WTC11 (cell line): ENCODE measurements around the gene CD247.

Experiments used
- NFE2L1 ChIP-seq: sonication (generic); formaldehyde crosslinking; IDR thresholded peaks from 2 replicates; pipeline ENCODE4 v1.8.1; 2023; ENCODE audit warnings: missing genetic modification reagents
- SP1 ChIP-seq: sonication (generic); formaldehyde crosslinking; conservative IDR thresholded peaks from 2 replicates; pipeline ENCODE4 v1.8.1; 2022; ENCODE audit warnings: missing genetic modification reagents
- TEAD4 ChIP-seq: sonication (generic); formaldehyde crosslinking; IDR thresholded peaks from 2 replicates; pipeline ENCODE4 v1.8.0; 2022; ENCODE audit warnings: mild to moderate bottlenecking, missing genetic modification reagents
- TF ChIP-seq, protein P1 (sequence below): sonication (generic); formaldehyde crosslinking; IDR thresholded peaks from 2 replicates; pipeline ENCODE4 v1.8.1; 2022; ENCODE audit warnings: missing genetic modification reagents, borderline replicate concordance
- TF ChIP-seq, protein P2 (sequence below): fragments of 200-600 bp; IDR thresholded peaks from 2 replicates; pipeline ENCODE4 v1.8.0; 2022; ENCODE audit warnings: antibody characterized with exemption

- TF ChIP-seq TEAD4, result no peak
- TF ChIP-seq, protein P1, sequence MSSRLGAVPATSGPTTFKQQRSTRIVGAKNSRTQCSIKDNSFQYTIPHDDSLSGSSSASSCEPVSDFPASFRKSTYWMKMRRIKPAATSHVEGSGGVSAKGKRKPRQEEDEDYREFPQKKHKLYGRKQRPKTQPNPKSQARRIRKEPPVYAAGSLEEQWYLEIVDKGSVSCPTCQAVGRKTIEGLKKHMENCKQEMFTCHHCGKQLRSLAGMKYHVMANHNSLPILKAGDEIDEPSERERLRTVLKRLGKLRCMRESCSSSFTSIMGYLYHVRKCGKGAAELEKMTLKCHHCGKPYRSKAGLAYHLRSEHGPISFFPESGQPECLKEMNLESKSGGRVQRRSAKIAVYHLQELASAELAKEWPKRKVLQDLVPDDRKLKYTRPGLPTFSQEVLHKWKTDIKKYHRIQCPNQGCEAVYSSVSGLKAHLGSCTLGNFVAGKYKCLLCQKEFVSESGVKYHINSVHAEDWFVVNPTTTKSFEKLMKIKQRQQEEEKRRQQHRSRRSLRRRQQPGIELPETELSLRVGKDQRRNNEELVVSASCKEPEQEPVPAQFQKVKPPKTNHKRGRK (CRISPR knock-in tag), result no peak
- no peak for TF ChIP-seq NFE2L1 (CRISPR knock-in tag)
- TF ChIP-seq, protein P2, sequence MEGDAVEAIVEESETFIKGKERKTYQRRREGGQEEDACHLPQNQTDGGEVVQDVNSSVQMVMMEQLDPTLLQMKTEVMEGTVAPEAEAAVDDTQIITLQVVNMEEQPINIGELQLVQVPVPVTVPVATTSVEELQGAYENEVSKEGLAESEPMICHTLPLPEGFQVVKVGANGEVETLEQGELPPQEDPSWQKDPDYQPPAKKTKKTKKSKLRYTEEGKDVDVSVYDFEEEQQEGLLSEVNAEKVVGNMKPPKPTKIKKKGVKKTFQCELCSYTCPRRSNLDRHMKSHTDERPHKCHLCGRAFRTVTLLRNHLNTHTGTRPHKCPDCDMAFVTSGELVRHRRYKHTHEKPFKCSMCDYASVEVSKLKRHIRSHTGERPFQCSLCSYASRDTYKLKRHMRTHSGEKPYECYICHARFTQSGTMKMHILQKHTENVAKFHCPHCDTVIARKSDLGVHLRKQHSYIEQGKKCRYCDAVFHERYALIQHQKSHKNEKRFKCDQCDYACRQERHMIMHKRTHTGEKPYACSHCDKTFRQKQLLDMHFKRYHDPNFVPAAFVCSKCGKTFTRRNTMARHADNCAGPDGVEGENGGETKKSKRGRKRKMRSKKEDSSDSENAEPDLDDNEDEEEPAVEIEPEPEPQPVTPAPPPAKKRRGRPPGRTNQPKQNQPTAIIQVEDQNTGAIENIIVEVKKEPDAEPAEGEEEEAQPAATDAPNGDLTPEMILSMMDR, result no peak
- TF ChIP-seq SP1 (CRISPR knock-in tag), result no peak
These were observed 36.1 kb downstream of the CD247 start for GRCh38 chr1:167482184-167482583.
